HG02973 (cell line): ENCODE data around the gene PES1.
"Not testable (repeated sequence)": the region's sequence is repeated elsewhere in the genome, so short reads cannot be mapped to it uniquely, and the experiment has no call there.

Experiments
- ATAC-seq: cut with Tn5 transposase; IDR thresholded peaks from one replicate; pipeline ENCODE4 v1.9.1; 2021; ENCODE audit warnings: moderate library complexity; ENCODE audit not compliant: unreplicated experiment

PES1 gene

DNA sequence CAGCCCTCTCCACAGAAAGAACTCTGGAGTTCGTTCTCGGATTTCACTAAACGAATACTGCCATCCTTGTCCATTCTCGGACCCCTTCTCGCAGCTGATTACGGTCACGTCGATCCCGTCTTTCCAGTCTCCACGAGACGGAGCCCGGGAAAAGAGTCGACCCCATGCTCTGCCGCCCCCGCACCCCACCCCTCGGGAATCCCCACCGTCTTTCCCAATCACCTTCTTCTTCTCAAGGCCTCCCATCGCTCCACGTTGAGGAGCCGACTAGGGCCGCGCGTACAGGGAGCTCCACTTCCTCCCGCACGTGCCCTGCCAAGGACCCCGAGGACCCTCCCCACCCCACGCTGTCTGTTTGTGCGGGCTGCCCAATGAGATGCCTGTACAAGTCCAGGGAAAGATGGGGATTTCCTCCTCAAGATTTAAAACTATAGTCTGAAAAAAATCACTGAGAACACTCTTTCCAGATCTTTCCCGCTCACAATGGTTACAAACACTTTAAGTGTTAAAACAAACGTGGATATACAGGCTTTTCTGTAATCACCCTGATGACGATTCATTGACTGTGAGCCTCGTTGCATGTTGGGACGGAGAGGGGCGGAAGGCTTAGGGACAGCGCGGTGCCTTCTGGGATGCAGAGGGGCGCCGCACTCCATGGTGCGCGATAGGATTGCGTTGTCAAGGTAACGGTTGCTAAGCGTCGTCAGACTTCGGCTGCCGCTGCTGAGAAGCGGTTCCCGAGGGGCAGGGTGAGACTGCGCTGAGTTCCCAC, at the start of gene PES1:
Gene PES1 (minus strand): TSS at position 323 of the 772 bp plus-strand sequence. CDS start 77 bp downstream, at position 246.
- ATAC-seq = peak; percentile 90

DNA sequence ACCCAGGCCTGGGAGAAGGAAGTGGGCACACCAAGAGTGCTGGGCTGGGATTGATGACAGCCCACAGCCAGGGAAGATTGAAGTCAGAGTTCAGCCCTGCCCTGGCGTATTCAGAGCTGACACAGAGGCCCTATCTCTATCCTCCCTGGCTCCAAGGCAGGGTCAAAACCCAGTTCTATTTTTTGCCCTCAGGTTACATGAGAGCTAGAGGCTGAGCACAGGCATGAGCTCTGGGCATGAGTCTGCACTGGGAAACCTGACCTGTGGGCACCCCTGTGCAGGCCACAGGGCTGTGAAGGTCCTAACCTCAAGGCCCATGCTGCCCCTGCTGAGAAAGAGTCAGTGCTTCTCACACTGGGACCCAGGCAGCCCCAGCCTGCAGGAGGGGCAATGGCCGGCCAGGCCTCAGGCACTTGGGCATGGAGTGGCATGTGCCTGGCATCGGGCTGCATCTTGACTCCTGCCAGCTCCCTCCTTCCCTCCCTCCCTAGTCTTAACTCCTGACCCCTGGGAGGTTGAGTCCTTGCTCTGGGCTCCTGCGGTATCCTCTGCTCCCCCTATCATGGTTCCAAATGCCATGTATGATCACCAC, 49.2 kb upstream of the PES1 start:
- ATAC-seq = no peak

DNA sequence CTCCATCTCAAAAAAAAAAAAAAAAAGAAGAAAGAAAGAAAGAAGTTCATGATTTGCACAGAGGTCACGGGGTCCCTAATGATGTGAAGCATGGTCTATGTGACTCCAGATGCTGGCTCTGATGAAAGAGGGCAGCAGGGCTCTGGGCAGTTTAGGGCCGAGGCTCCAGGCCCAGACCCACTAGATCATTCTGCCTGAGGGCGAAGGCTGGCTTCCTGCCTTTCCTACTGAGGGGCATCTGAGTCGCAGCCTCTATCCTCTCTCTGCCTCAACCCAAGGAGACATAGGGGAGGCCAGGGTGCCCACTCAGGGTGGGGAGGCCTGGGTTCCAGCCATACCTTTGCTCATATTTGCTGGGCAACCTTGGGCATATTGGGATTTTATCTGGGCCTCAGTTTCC, 48.7 kb upstream of the PES1 start:
- ATAC-seq = no peak

DNA sequence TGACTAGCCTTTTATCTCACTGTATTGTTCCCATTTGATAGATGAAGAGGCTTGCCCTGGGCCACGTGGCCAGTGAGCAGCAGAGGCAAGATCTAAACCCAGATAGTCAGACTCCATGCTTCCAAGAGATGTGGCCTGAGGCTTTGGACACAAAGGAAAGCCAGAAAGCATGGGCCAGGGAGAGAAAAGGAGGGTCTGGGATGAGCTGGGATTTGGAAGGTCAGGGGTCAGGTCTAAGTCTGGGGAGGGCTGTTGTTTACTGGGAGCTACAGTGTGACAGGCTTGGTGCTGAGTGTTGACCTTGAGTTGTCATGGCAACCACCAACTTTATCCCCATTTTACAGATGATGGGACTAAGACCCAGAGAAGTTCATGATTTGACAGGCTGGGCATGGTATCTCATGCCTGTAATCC, 46.0 kb upstream of the PES1 start:
- ATAC-seq = no peak

DNA sequence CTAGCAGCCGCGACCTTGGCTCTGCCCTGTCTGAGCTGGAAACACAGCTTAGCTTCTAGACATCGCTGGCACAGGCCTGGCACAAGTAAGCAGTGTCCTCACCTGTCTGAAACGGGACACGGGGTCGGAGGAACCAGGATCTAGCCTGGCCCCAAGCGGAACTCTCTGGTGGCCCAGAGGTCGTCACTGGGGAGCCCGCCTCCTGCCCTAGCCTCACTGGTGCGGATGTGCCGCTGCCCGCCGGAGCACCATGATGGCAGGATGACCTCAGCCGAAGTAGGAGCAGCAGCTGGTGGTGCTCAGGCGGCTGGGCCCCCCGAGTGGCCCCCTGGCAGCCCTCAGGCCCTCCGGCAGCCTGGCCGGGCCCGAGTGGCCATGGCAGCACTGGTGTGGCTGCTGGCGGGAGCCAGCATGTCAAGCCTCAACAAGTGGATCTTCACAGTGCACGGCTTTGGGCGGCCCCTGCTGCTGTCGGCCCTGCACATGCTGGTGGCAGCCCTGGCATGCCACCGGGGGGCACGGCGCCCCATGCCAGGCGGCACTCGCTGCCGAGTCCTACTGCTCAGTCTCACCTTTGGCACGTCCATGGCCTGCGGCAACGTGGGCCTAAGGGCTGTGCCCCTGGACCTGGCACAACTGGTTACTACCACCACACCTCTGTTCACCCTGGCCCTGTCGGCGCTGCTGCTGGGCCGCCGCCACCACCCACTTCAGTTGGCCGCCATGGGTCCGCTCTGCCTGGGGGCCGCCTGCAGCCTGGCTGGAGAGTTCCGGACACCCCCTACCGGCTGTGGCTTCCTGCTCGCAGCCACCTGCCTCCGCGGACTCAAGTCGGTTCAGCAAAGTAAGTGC, 44.7 kb upstream of the PES1 start:
- ATAC-seq = no peak

DNA sequence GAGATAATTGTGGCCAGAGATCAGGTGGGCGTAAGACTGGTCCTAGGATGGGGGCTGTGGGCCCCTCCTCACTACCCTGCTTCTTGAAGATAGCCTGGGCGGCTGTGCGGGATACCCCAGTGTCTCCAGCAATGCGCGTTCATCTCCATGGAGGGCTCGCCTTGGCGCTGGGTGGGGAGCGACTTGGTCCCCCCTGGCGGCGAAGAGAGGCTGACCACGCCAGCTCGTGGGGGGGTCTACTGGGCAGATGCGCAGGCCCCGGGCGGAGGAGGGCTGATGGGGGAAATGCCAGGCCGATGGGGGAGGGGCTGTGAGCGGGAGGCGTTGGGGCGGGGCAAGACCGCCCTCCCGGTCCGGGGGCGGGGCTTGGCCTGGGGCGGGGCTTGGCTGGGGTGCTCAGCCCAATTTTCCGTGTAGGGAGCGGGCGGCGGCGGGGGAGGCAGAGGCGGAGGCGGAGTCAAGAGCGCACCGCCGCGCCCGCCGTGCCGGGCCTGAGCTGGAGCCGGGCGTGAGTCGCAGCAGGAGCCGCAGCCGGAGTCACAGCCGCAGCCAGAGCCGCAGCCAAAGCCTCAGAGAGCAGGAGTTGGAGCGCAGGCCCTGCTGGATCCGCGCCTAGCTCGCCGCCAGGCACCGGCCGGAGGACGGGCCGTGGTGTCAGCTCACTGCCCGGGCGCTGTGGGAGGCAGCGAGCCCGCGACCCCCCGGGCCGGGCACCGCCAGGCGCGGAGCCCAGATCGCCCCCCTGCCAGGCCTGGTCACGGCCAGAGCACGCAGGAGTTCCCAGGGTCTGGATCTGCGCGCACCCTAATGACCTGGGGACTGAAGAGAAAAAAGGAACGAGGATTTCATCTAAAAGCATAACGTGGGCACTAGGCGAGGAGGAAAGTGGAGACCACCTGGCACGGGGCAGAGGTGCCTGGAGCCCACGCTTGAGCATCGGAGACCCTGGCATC, 43.8 kb upstream of the PES1 start, which contains the start of gene SLC35E4:
Gene SLC35E4 (plus strand): TSS at position 509 of the 953 bp plus-strand sequence. CDS start 670 bp downstream, outside the sequence.
- peak; percentile 46 for ATAC-seq

DNA sequence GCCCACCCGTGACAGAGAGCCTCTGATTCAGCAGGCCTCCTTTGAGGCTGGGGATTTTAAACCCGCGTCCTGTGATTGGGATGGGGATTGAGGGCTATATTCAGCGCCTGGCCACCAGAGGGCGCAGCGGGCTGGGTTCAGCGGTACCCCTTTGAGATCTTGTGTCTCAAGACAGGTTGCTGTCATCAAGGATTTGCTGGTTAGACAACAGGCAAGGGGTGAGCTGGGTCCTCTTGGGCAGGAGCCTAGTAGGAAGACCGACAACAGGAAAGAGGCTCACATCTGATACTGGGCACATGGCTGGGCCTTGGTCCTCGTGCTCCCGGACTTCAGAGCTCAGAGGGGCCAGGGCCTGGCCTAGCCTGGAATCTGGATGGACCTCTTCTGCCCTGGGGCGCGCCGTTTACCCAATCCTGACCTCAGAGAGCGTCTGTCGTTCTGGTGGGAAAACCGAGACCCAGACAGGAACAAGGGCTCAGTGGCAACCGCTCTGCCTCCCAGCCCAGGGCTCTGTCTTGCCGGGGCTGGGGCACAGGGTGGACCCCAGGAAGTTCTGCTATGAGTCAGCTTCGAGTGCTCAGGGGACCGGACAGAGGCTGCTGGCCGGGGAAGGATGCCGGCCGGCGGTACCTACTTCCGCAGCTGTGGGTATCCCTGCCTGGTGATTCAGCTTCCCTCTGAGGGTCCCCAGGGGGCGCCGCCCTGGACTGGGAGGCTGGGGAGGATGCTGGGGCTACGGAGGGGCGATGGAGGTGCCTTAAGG, 42.9 kb upstream of the PES1 start:
- ATAC-seq = peak; percentile 53

DNA sequence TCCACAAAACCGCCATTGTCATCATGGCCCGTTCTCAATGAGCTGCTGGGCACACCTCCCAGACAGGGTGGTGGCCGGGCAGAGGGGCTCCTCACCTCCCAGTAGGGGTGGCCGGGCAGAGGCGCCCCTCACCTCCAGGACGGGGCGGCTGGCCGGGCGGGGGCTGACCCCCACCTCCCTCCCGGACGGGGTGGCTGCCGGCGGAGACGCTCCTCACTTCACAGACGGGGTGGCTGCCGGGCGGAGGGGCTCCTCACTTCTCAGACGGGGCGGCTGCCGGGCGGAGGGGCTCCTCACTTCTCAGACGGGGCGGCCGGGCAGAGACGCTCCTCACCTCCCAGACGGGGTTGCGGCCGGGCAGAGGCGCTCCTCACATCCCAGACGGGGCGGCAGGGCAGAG, 39.8 kb upstream of the PES1 start:
- not testable (repeated sequence) for ATAC-seq

DNA sequence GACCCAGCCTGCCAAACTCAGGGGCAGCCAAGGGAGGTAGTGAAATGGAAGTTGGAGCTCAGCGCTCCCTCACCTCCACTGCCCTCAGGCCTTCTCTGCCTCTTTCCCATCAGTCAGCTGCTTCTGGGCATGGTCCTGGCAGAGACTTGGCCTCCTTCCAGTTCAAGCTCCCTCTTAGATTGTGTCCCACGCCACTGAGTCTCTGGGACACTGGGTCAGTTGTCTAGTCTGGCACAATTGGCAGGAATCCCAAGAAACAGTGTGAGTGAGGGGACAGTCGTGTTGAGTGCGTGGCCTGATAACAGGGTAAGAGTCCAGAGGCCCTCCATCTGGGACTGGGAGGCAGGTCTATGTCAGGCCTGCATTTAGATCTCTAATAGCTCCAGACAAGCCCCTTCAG, 36.8 kb upstream of the PES1 start:
- no peak for ATAC-seq

DNA sequence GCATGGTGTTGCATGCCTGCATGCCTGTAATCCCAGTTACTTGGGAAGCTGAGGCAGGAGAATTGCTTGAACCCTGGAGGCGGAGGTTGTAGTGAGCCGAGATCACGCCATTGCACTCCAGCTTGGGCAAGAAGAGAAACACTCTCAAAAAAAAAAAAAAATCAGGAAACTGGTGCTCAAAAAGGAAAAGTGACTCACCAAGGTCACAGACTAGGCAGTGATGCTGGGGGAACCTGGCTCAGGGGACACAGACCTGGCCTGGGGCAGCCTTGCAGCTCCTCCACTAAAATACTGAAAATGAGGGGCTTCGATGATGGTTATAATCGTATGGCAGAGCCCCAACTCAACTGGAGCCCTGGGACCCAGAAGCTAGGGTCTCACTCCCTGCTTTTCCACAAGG, 35.8 kb upstream of the PES1 start:
- ATAC-seq = no peak

DNA sequence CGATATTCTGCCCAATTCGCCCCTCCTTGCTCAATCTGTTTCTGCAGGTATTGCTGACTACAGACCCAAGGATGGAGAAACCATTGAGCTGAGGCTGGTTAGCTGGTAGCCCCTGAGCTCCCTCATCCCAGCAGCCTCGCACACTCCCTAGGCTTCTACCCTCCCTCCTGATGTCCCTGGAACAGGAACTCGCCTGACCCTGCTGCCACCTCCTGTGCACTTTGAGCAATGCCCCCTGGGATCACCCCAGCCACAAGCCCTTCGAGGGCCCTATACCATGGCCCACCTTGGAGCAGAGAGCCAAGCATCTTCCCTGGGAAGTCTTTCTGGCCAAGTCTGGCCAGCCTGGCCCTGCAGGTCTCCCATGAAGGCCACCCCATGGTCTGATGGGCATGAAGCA, 34.7 kb upstream of the PES1 start:
- no peak for ATAC-seq

DNA sequence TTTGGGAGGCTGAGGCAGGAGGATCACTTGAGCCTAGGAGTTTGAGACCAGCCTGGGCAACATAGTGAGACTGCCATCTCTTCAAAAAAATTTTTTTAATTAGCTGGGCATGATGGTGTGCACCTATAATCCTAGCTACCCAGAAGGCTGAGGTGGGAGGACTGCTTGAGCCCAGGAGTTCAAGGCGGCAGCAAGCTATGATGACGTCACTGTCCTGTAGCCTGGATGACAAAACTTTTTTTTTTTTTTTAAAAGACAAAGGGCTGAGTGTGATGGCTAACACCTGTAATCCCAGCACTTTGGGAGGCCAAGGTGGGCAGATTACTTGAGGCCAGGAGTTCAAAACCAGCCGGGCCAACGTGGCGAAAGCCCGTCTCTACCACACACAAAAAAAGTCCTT, 28.2 kb upstream of the PES1 start:
- not testable (repeated sequence) for ATAC-seq

DNA sequence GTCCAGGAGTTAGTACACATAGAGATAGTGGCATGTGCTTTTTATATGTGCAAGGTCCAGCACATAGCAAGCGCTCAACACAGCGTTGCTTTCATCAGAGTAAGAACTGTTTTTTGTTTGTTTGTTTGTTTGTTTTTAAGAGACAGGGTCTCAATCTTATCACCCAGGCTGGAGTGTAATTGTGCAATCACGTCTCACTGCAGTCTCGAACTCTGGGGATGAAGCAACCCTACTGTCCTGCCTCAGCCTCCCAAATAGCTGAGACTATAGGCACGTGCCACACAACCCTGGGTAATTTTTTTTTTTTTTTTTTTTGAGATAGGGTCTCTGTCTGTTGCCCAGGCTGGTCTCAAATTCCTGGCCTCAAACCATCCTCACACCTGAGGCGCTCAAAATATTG, 26.1 kb upstream of the PES1 start:
- ATAC-seq = no peak

DNA sequence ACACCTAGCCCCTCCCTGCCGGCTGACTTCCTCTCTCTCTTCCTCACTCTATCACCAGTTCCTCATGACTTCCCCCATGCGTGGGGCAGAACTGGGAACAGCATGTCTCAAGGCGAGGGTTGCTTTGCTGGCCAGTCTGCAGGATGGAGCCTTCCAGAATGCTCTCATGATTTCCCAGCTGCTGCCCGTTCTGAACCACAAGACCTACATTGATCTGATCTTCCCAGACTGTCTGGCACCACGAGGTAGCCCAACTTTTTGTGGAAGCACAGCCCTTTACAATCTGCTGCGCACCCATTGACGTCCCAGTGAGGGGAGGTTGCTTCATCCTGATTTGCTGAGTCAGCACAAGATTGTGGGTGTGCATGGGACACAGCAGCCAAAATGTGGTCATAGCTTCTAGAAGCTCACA, 23.8 kb upstream of the PES1 start:
- no peak for ATAC-seq

DNA sequence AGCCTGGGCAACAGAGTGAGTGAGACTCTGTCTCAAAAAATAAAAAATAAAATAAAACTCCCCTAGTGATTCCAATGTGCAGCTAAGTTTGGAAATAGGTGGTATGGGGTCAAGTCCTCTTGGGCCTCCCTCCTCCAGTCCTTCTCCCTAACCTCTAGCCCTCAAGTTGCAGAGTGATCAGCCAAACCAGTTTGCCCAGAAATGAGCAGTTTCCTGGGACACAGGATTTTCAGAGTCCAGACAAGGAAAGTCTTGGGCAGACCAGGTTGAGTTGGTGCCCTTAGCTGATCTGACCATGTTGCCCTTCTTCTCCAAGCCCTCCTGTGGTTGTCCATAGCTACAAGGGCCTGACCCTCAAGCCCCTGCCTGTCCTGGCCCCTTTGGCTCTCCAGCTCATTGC, 23.2 kb upstream of the PES1 start:
- no peak for ATAC-seq

DNA sequence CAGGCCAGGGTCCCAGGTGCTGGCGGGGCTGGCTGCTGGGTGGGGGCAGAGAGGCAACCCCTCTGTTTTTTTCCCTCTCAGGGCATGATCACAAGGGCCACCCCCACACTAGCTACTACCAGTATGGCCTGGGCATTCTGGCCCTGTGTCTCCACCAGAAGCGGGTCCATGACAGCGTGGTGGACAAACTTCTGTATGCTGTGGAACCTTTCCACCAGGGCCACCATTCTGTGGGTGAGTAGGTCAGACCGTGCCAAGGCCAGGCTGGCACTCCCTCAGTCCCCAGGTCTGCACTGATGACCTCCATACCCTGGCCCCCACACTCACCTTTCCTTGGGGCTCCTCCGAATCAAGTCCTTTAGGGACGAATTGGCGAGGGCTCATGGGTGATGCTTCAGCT, 22.6 kb upstream of the PES1 start:
- no peak for ATAC-seq

DNA sequence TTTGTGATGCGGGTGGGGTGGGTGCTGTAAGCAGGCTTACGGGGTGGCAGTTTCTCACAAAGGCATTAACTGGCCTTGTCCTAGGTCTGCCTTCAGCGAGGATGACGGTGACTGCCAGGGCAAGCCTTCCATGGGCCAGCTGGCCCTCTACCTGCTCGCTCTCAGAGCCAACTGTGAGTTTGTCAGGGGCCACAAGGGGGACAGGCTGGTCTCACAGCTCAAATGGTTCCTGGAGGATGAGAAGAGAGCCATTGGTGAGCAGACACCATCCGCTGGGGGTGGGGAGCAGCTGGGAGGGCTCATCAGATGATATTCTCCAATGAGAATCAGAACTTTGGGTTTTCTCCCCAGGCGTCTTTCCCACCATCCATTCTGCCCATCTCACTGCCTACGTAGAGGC, 21.1 kb upstream of the PES1 start:
- ATAC-seq = no peak

DNA sequence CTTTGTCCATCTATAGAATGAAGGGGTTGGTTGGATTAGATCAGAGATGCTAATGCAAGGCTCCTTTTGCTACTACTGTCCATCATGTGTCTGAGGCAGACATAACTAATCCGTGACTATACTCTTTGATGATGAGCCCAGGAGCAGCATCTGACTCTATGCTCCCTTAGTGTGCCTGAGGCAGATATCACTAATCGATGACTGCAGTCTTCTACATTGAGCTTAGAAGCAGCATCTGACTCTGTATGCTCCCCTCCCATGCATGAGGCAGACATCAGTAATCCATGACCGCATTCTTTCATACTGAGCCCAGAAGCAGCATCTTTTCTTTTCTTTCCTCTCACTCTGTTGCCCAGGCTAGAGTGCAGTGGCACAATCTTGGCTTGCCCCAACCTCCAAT, 19.5 kb upstream of the PES1 start:
- no peak for ATAC-seq

DNA sequence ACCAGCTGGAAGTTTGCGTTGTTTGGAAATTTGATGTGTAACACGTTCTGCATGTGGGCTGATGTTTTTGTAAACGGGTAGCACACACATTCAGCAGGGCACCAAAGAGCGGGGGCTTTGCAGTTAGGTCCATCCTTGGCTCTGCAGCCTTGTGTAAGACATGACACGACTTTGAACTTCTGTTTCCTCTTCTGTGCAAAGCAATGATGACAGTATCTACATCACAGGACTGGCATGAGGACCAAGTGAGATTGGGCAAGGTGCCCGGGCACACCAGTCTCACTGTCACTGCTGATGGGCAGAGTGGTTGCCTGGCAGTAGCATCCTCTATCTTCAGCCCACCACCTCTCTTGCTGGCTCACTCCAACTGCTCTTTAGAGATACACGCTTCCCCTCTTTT, 18.6 kb upstream of the PES1 start:
- no peak for ATAC-seq
